IPS-20b (cell line): Measurements from ENCODE around the gene KLHL3.

Source experiments
- H3K27ac ChIP-seq: one replicate; pipeline ENCODE4 v1.5.1; 2013; ENCODE audit warnings: low read length
- H3K27me3 ChIP-seq: 2 replicates; pipeline ENCODE4 v1.6.1; 2013; ENCODE audit warnings: mild to moderate bottlenecking, low read length, inconsistent platforms; ENCODE audit not compliant: insufficient read depth
- H3K36me3 ChIP-seq: 2 replicates; pipeline ENCODE4 v1.6.1; 2013; ENCODE audit warnings: low read depth, mild to moderate bottlenecking, inconsistent platforms, low read length, moderate library complexity; ENCODE audit not compliant: insufficient read depth
- H3K4me1 ChIP-seq: 2 replicates; pipeline ENCODE4 v1.6.1; 2013; ENCODE audit warnings: mild to moderate bottlenecking, control low read depth, inconsistent platforms, low read length, moderate library complexity; ENCODE audit not compliant: insufficient read depth
- H3K4me3 ChIP-seq: 2 replicates; pipeline ENCODE4 v1.5.1; 2013; ENCODE audit warnings: mild to moderate bottlenecking, low read length, inconsistent platforms
- H3K9ac ChIP-seq: 2 replicates; pipeline ENCODE4 v1.6.1; 2013; ENCODE audit warnings: low read depth, mild to moderate bottlenecking, inconsistent platforms, low read length, moderate library complexity
- H3K9me3 ChIP-seq: 2 replicates; pipeline ENCODE4 v1.6.1; 2013; ENCODE audit warnings: mild to moderate bottlenecking, low read depth, low read length, inconsistent platforms; ENCODE audit not compliant: insufficient read depth

KLHL3 gene

GRCh38 chr5:137613554-137614265, 122.2 kb downstream of the KLHL3 start:
- Histone ChIP-seq H3K27ac (no peak overlapping the region), H3K9ac (no peak overlapping the region), H3K27me3 (no peaks in the 10 kb centered on the region), H3K9me3 (no peaks in the 10 kb centered on the region), H3K36me3 (no peaks in the 10 kb centered on the region), H3K4me1 (no peaks in the 10 kb centered on the region), H3K4me3 (no peak overlapping the region)

DNA sequence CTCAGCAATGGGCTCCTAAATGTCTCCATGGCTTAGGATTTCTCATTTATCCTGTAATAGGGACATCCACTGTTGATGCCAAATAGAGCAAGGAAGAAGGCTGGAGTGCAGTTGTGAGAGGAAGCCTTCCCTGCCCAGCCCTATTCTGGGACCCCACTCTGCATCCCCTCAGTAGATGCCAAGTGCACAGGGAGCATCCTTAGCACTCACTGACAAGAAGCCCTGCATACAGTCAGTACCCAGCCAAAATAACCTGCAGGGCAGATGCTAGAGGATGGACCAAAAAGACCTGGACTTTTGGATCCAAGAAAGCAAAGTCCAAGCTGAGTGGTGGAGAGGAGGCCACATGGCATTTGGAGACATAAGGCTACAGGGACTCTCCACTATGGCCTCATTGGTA, 123.3 kb downstream of the KLHL3 start:
- no peaks in the 10 kb centered on the region for H3K9me3 ChIP-seq
- H3K4me1 ChIP-seq: no peaks in the 10 kb centered on the region
- no peaks in the 10 kb centered on the region for H3K27me3 ChIP-seq
- no peak overlapping the region for H3K4me3 ChIP-seq
- H3K36me3 ChIP-seq: no peaks in the 10 kb centered on the region
- H3K9ac ChIP-seq: no peak overlapping the region
- no peak overlapping the region for H3K27ac ChIP-seq

DNA sequence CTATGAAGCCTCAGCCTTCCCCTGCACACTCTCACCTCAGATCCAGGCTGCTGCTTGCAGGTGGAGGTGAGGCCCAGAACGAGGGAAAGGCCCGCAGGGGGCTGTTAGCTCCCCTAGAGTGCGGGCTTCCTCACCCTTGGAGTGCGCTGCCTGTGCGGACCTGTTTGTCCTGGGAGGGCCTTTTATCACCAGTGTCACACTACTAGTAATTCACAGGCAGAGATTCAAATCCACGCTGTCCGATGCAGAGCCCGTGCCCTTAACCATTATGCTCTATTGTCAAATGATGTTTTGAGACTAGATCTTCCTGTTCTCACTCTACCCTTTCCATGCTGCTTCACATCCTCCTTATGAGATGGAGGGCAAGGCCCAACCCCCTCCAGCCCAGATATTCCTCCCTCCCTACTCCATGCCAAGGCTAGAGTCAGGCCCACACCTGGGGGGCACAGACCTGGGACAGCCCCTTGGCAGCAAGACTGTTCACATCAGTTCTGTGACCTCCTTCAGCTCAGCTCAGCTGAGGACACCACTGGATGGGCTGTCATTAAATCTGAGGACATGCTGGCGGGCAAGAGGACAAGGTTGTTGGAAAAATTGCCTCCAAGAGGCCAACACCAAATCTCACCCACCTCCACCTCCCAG, 124.0 kb downstream of the KLHL3 start:
- Histone ChIP-seq H3K4me1 (no peaks in the 10 kb centered on the region), H3K36me3 (no peaks in the 10 kb centered on the region), H3K9ac (no peak overlapping the region), H3K27ac (no peak overlapping the region), H3K9me3 (no peaks in the 10 kb centered on the region), H3K27me3 (no peaks in the 10 kb centered on the region), H3K4me3 (no peak overlapping the region)

- Histone ChIP-seq H3K27ac (no peak overlapping the region), H3K36me3 (no peaks in the 10 kb centered on the region), H3K9ac (no peak overlapping the region), H3K9me3 (no peaks in the 10 kb centered on the region), H3K27me3 (no peaks in the 10 kb centered on the region), H3K4me3 (no peak overlapping the region), H3K4me1 (no peaks in the 10 kb centered on the region)
Observed at GRCh38 chr5:137611011-137611580, 124.8 kb downstream of the KLHL3 start.

GRCh38 chr5:137610598-137610997, 125.3 kb downstream of the KLHL3 start:
- H3K9me3 ChIP-seq: no peaks in the 10 kb centered on the region
- H3K27ac ChIP-seq: no peak overlapping the region
- no peaks in the 10 kb centered on the region for H3K4me1 ChIP-seq
- no peaks in the 10 kb centered on the region for H3K27me3 ChIP-seq
- no peak overlapping the region for H3K9ac ChIP-seq
- H3K36me3 ChIP-seq: no peaks in the 10 kb centered on the region
- H3K4me3 ChIP-seq: no peak overlapping the region

DNA sequence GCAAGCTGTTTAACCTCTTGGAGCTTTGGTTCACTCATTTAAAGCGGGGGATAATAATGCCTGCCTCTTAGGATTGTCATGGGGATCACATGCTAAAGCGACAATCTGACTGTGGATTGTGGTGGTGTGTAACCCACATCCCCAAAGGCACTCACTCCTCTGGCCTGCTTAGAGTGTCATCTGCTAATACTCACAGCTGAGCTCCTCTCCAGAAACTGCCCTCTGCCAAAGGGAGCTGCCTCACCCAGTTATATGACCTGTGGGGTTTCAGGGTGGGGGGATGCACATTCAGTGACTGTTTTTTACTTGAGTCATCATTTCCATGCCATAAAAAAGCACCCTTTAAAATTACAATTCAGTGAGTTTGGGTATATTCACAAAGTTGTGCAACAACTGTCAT, 126.8 kb downstream of the KLHL3 start:
- Histone ChIP-seq H3K27ac (no peak overlapping the region), H3K36me3 (no peaks in the 10 kb centered on the region), H3K9ac (no peak overlapping the region), H3K4me1 (peaks cover 4% of the 10 kb centered on the region; the same call in 1 of the 2 replicates), H3K27me3 (no peaks in the 10 kb centered on the region), H3K4me3 (no peak overlapping the region), H3K9me3 (no peaks in the 10 kb centered on the region)

GRCh38 chr5:137607771-137608170, 128.1 kb downstream of the KLHL3 start:
- H3K4me3 ChIP-seq: no peak overlapping the region
- no peak overlapping the region for H3K9ac ChIP-seq
- no peaks in the 10 kb centered on the region for H3K27me3 ChIP-seq
- H3K36me3 ChIP-seq: no peaks in the 10 kb centered on the region
- no peaks in the 10 kb centered on the region for H3K9me3 ChIP-seq
- peaks cover 4% of the 10 kb centered on the region; the same call in 1 of the 2 replicates for H3K4me1 ChIP-seq
- H3K27ac ChIP-seq: no peak overlapping the region

GRCh38 chr5:137606401-137606800, 129.5 kb downstream of the KLHL3 start:
- Histone ChIP-seq H3K4me1 (peaks cover 4% of the 10 kb centered on the region; the same call in 1 of the 2 replicates), H3K9me3 (no peaks in the 10 kb centered on the region), H3K4me3 (no peak overlapping the region), H3K27ac (no peak overlapping the region), H3K36me3 (no peaks in the 10 kb centered on the region), H3K9ac (no peak overlapping the region), H3K27me3 (no peaks in the 10 kb centered on the region)

DNA sequence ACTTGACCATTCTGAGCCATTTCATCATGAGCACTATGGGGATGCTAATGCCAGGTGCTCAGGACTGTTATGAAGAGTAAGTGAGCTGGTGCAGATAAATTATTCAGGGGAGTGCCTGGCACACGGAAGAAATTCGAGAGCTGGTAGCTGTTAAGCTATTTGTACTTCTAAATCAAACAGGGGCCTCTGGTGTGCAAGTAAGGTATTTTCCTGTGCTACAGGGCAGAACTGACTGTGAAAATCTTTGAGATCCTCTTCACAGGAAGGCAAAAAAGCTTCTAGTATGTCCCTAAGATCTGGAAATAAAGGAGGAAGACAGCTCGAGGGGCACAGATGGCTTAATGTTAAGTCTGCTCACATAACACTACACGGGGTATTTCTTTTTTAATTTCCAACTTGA, 130.5 kb downstream of the KLHL3 start:
- no peaks in the 10 kb centered on the region for H3K36me3 ChIP-seq
- H3K27ac ChIP-seq: no peak overlapping the region
- H3K9me3 ChIP-seq: no peaks in the 10 kb centered on the region
- no peaks in the 10 kb centered on the region for H3K27me3 ChIP-seq
- no peak overlapping the region for H3K9ac ChIP-seq
- no peak overlapping the region for H3K4me3 ChIP-seq
- peaks cover 4% of the 10 kb centered on the region; the same call in 1 of the 2 replicates for H3K4me1 ChIP-seq

DNA sequence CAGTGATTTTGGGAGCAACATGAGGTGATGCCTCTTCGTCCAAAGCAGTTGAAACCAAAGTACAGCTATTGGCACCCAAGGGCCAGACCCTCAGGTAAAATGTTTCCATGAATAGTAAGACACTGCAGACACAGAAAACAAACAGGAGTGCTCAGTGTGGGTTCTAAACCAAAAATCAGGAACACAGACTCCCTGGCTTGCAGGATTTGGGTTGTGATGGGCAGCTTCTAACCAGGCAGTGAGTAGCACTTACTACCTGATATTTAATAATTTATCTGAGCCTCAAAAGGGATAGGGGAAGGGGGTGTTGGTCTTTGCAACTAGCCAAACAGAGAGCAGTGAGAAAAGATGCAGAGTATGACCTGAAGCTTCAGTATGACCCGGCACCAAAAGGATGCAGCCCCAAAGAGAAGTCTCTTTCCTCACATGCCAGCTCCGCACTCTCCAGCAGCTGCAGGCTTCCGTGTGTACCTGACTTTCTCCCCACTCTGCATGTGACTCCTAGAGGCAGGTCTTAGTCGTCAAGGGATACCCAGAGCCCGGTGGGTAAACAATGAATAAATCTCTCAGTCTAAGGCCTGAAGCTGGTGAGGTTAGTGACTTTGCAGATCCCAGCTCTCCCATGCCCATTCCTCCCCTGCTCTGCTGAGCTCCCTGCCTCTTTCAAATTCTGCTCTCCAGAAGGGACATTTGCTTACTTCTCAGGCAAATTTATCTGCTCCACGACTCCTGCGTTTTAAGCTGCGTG, 131.4 kb downstream of the KLHL3 start:
- Histone ChIP-seq H3K27ac (no peak overlapping the region), H3K4me1 (peaks cover 4% of the 10 kb centered on the region; the same call in 1 of the 2 replicates), H3K36me3 (no peaks in the 10 kb centered on the region), H3K9ac (no peak overlapping the region), H3K9me3 (no peaks in the 10 kb centered on the region), H3K27me3 (no peaks in the 10 kb centered on the region), H3K4me3 (no peak overlapping the region)

DNA sequence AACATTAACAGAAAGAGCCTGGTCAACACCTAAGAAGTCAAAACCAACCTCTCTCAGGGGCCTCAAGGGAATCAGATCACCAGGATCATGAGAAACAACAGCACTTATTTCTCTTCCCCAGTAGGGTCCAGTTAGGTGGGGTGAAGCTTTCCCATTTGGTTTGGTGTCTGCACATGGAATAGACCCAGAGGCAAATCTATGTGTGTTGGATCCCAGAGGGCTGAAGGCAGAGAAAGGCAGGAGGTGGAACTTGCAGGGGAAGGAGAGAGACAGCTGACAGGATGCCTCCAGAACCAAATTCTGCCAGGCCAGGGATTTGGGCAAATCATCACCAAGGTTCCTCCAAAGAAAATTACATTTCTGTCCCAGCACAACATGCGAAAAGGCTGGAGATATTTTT, 132.0 kb downstream of the KLHL3 start:
- Histone ChIP-seq H3K27me3 (no peaks in the 10 kb centered on the region), H3K36me3 (no peaks in the 10 kb centered on the region), H3K4me1 (peaks cover 4% of the 10 kb centered on the region; the same call in 1 of the 2 replicates), H3K27ac (no peak overlapping the region), H3K9ac (no peak overlapping the region), H3K4me3 (no peak overlapping the region), H3K9me3 (no peaks in the 10 kb centered on the region)
